GM18502 (cell line): ENCODE data around the gene ZNF423.
"Not testable (repeated sequence)": the region's sequence is repeated elsewhere in the genome, so short reads cannot be mapped to it uniquely, and the experiment has no call there.

Experiments used
- ATAC-seq: cut with Tn5 transposase; IDR thresholded peaks from one replicate; pipeline ENCODE4 v1.9.1; 2021; ENCODE audit warnings: mild to moderate bottlenecking; ENCODE audit not compliant: unreplicated experiment, poor library complexity

Gene ZNF423

DNA sequence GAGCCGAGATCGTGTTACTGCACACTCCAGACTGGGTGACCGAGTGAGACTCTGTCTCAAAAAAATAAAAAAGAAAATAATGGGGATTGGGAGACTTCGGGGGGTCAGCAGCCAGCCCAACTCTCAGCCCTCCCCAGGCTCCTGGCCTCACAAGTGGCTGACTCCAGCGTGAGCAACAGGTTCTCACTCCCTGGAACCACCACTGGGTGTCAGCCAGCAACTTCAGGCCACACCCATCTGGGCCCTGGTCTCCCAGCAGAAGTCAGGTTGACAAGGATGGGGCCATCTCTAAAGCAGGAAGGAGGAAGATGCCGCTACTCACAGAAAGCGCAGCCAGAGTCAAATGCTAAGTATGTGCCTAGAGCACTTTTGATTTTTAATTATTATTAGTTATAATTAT, 342.9 kb downstream of the ZNF423 start:
- ATAC-seq, result no peak

- no peak for ATAC-seq
Observed at GRCh38 chr16:49510654-49511305, 345.1 kb downstream of the ZNF423 start.

GRCh38 chr16:49510141-49510540, 345.8 kb downstream of the ZNF423 start:
- no peak for ATAC-seq

DNA sequence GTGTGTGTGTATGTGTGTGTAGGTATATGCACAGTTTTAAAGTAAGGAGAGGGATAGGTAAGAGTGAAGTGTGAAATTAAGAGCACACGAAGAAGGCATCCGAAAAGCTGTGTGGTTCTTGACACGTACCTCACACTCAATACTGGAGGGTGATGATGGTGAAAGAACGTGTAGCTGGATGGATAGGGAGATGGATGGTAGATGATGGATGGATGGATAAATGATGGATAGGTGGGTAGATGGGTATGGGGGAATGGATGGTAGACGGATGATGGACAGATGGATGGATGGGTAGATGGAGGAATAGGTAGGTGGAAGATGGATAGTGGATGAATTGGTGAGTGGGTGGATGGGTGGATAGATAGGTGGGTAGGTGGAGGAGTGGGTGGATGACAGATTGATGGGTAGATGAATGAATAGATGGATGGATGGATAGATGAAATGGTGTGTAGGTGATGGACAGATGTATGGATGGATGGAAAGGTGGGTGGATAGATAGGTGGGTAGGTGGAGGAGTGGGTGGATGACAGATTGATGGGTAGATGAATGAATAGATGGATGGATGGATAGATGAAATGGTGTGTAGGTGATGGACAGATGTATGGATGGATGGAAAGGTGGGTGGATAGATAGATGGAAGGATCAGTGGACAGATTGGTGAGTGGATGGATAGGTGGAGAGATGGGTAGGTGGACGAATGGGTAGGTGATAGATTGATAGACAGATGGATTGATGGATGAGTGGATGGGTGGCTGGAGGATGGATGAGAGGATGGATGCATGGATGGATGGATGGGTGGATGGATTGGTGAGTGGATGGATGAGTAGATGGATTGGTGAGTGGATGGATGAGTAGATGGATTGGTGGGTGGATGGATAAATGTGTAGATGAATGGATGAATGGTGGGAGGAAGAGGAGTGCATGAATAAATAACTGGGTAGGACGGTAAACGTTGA, 349.6 kb downstream of the ZNF423 start:
- not testable (repeated sequence) for ATAC-seq

DNA sequence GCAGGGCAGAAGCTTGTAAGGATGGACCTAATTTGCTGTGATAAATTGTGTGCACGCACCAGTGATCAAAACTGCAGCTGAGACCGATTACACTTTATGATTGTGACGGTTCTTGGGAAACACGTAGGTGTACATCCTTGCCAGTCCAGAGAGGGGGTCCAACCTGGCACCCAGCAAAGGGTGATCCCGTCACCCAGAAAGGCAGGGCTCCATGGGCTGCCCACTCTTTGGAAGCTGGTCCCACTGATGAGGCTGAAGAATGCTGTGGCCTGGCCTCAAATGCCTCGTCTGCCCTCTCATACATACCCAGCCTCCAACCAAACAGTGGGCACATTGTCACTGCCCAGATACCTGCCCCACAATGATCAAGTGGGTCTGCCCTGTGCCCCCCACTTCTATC, 350.4 kb downstream of the ZNF423 start:
- ATAC-seq, result no peak

GRCh38 chr16:49504626-49505025, 351.3 kb downstream of the ZNF423 start:
- ATAC-seq, result no peak

- no peak for ATAC-seq
Observed at GRCh38 chr16:49504023-49504364, 351.9 kb downstream of the ZNF423 start.

DNA sequence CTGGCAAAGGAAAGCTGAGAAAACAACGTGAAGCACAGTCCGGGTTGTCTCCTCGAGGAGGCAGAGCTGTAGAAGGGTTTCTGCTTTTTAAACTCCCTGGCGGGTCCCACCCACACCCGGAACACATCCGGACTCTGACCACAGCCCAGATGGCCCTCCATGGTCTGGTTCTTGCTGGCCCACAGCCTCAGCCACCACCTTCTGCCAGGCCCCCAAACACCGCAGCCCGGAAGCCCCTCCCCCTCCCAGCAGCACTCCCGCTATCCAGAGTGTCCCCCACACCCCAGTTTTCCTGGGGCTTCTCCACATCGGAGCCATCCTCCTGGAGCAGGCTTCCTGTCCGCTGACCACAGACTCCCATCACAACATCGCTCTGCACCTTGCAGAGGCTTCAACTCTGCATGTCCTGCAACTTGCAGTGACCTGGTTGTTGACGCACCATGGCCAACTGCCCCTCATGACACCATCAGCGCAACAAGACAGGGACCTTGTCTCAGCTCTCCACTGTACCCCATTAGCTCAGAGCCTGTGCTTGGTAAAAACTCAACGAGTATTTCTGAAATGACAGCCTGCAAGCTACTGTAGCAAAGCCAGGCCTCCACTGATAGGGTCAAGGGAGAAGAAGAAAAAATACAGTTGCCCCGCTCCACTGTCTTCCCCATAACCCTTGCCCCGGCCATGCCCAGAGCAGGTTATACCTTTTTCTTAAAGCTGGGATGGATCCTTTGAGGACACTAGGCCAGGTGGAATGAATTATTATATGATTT, 352.5 kb downstream of the ZNF423 start:
- no peak for ATAC-seq

DNA sequence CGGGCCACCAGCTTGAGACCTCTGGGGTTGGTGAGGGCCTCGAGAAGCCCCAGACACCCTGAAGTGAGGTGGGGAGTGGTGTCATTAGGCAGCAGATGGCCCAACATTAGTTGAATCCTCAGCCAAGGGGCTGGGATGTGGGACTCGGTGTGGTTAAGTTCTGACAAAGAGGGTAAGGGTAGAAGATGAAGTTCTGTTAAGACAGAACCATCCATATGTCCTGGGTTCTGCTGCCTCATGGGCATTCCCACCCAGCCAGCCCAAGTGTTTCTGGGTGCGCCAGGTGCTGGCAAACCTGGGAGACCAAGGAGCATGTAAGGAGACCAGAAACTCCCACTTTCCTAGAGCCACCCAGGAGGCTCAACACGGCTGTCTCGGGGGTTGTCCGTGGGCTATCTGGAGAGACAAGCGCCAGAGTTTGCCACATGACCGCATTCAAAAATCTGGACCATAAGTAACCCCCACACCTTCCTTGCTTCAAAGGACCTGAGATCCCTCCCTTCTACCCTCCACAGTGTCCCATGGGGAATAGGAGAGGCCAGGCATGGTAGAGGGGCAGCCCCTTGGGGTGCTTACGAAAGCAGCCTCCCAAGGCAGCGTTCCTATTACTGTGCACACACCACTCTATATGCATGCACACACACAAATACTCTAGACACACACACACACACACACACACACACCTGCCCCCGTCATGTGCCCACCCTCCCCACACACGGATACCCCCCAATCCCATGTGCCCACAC, 353.6 kb downstream of the ZNF423 start:
- ATAC-seq, result no peak

DNA sequence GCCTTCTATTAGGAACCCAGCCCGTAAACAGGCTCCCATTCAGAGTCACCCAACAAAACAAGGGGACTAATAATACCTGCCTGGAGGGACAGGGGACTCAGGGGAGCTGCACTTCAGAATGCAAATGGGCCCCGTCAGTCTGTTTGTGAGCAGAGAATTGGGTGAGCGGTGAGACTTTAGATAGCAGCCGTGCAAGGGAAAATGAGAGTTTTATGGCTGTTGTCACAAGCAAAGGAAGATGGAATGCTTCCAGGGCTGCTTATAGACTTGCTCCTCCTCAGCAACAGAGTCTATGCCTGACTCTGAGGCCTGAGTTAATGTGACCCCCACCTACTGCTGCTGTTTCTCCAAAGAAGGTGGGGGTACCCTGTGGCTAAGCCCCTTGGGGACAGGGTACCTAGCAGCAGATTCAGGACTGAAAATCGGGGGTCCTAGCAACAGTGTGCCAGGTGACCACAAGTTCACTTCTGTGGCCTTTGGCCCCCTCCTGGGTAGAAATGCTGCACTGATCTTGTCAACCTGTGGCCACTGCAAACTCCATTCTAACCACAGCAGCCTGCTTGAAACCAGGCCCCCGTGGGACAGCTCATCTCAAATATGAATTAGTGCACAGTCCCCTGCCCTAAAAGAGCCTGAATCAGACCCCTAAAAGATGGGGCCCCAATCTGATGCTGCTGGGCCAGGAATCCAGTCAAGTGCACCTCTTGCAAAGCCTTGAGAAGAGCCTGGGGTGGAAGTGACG, 355.9 kb downstream of the ZNF423 start:
- ATAC-seq, result no peak

DNA sequence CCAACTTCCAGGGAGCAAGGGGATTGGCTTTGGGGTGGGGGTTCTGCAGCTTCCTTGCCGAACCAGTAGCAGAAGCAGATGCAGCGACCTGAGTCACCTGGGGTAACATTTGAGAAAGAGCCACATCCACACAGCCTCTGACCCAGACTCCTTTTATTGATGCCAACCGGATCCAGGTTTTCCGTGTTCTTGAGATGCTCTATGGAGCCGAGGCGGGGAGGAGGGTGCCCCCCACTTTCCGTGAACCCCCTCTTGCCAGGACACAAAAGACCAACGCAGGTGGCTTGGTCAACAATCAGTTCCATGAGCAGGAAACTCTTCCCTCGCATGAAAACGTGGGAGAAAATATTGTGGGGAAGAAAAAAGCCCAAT, 356.5 kb downstream of the ZNF423 start:
- no peak for ATAC-seq

DNA sequence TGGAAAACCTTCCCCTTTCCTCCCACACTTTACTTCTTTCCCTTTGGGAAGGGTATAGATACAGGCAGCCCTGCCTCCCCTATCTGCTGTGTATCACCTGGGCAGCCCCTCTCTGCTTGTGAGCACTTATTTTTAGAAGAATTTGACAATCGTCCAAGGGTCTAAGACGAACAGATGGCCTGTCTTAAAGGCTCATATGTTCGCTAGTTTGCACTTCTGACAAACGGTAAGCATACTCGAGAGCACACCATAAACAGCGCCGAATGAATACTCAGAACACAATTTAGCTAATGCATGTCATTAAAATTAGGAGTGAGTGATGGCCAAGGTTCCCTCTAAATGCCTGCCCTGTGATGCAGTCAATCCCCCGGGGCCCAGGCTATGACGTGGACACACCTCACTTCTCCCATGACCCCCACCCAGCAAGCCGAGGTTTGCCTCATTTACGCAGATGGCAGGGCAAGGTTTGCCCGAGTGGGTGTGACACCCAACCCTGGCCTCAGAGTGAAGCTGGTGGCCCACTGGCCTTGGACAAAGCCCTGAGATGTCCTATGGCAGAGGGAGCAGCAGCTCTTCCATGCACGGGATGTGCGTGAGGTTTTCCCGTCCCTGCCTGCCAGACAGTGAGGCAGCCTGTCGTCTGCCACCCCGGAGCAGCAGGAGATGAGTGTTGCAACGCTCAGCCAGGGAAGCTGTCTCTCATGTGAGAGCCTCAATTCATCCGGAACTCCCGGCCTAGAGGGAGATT, 357.1 kb downstream of the ZNF423 start:
- no peak for ATAC-seq

DNA sequence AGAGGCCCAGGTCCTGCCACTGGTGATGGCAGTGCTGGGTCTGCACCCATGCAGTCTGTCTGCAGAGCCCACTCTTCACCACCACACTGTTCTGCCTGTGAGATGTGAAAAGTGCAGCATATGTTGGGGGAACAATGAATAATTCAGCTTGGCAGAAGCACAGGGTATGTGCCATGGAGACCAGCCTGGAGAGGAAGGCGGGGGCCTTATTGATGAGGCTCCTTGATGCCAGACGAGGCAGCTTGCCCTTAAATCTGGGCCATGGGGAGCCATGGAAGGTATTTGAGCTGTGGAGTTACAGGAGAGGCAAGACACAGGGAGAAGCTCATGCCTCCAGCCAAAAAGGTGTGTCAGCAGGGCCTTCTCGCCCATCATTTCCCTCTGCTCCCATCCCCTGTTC, 357.6 kb downstream of the ZNF423 start:
- ATAC-seq, result no peak

- no peak for ATAC-seq
Observed at GRCh38 chr16:49497466-49497865, 358.4 kb downstream of the ZNF423 start.

DNA sequence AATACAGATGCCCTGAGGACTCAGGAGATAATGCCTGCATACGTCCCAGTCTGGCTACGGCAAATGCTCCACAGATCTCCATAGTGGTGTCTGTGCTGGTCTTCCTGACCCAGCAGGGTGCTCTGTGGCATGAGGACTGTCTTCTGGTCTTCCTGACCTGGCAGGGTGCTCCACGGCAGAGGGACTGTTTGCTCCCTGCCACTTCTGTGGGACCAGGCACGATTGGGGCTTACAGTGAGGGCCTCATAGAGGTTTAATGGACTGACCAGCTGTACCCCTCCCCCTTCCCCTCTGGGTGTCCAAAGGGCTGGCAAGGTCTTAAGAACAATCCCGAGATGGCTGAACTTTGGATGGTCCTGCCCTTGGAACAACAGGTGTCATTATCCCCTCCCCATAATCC, 359.3 kb downstream of the ZNF423 start:
- no peak for ATAC-seq

DNA sequence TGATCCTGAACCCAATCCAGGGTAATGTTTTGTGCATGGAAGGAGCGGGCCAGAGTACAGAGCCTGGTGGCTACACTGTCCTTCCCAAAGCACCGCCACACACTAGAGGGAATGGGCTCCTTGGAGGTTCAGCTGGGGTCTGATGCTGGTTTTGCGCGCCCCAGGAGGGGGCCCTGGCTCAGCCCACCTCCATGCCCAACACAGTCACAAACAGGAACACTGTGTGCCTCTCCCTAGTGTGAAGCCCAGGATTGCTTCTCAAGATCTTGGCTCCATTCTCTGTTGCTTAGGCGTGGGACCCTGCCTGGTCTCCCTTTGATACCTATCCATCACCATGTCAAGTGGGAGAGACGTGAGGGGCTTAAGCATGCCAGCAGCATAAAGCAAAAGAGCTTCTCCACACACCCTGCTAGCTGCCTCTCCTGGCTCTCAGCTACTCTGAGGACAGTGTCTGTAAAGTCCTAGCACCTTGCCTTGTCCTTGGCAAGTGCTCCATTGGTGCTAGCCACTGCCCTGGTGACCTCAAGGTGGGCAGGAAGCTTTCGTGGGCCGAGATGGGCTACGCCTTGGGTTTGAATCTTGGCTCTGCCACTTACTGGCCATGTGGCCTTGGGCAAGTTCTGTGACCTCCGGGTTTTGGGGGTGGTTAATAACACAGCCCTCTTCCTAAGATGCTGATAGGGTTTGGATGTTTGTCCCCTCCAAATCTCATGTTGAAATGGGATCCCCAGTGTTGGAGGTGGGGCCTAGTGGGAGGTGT, 360.1 kb downstream of the ZNF423 start:
- ATAC-seq, result no peak

- no peak for ATAC-seq
Observed at GRCh38 chr16:49494891-49495566, 360.9 kb downstream of the ZNF423 start.

GRCh38 chr16:49494474-49494873, 361.4 kb downstream of the ZNF423 start:
- ATAC-seq, result no peak
